GM23338 (cell line): Measurements from ENCODE around the gene CCL20. TPM values are rescaled to one million over a fixed set of nuclear protein-coding genes. Genes with fewer than 3 reads are reported as not detected.

Source experiments
- ATAC-seq: fragments of 200-7000 bp; cut with Tn5 transposase; 3 replicates; pipeline ENCODE4 v1.9.1; 2020
- DNase-seq: peaks from one replicate; pipeline ENCODE4 v3.0.0-alpha.2; 2015; ENCODE audit warnings: low spot score
- H2AFZ ChIP-seq: fragments of 200-600 bp; sonication (generic); 2 replicates; pipeline ENCODE4 v1.8.0; 2016; ENCODE audit warnings: antibody characterized with exemption, mild to moderate bottlenecking, moderate library complexity
- H3F3A ChIP-seq: fragments of 200-600 bp; sonication (generic); replicated peaks from 2 replicates; pipeline ENCODE4 v1.8.0; 2017; ENCODE audit warnings: antibody characterized with exemption, mixed run types, low read depth
- H3K27ac ChIP-seq: fragments of 200-600 bp; sonication (generic); 2 replicates; pipeline ENCODE4 v1.6.1; 2016; ENCODE audit warnings: low read depth
- H3K27me3 ChIP-seq: fragments of 200-600 bp; sonication (generic); 2 replicates; pipeline ENCODE4 v1.8.0; 2016; ENCODE audit warnings: mild to moderate bottlenecking, mixed run types, moderate library complexity; ENCODE audit not compliant: insufficient read depth
- H3K36me3 ChIP-seq: fragments of 200-600 bp; sonication (generic); 2 replicates; pipeline ENCODE4 v1.8.0; 2016; ENCODE audit warnings: mild to moderate bottlenecking; ENCODE audit not compliant: insufficient read depth
- H3K4me1 ChIP-seq: fragments of 200-600 bp; sonication (generic); 2 replicates; pipeline ENCODE4 v1.8.0; 2016; ENCODE audit warnings: mild to moderate bottlenecking, moderate library complexity; ENCODE audit not compliant: insufficient read depth
- H3K4me2 ChIP-seq: fragments of 200-600 bp; sonication (generic); 2 replicates; pipeline ENCODE4 v1.7.1; 2017; ENCODE audit warnings: mixed run types
- H3K4me3 ChIP-seq: fragments of 200-600 bp; sonication (generic); 2 replicates; pipeline ENCODE4 v1.6.1; 2016; ENCODE audit warnings: mixed run types
- H3K79me2 ChIP-seq: fragments of 200-600 bp; sonication (generic); replicated peaks from 2 replicates; pipeline ENCODE4 v1.8.0; 2017; ENCODE audit warnings: mild to moderate bottlenecking; ENCODE audit not compliant: insufficient read depth
- H3K9me2 ChIP-seq: fragments of 200-600 bp; sonication (generic); 2 replicates; pipeline ENCODE4 v1.8.0; 2017; ENCODE audit not compliant: insufficient read depth
- H4K20me1 ChIP-seq: fragments of 200-600 bp; sonication (generic); replicated peaks from 2 replicates; pipeline ENCODE4 v1.8.0; 2017; ENCODE audit warnings: mild to moderate bottlenecking; ENCODE audit not compliant: insufficient read depth
- H3K27ac Mint-ChIP-seq: 2 replicates; pipeline ENCODE4 v1.8.0; 2020; ENCODE audit warnings: inconsistent platforms, mild to moderate bottlenecking, moderate library complexity, mixed read lengths
- H3K27me3 Mint-ChIP-seq: 3 replicates; pipeline ENCODE4 v1.8.0; 2022; ENCODE audit warnings: low read depth, mild to moderate bottlenecking, moderate library complexity, mixed read lengths, inconsistent platforms; ENCODE audit not compliant: insufficient read depth, poor library complexity
- H3K36me3 Mint-ChIP-seq: 3 replicates; pipeline ENCODE4 v1.8.0; 2021; ENCODE audit warnings: low read depth, mild to moderate bottlenecking, inconsistent platforms, moderate library complexity, mixed read lengths
- H3K4me1 Mint-ChIP-seq: 3 replicates; pipeline ENCODE4 v1.8.0; 2020; ENCODE audit warnings: mild to moderate bottlenecking, inconsistent platforms, mixed read lengths
- H3K4me3 Mint-ChIP-seq: 3 replicates; pipeline ENCODE4 v1.8.0; 2021; ENCODE audit warnings: moderate library complexity, mild to moderate bottlenecking, inconsistent platforms, mixed read lengths
- H3K9me3 Mint-ChIP-seq: 3 replicates; pipeline ENCODE4 v1.8.0; 2020; ENCODE audit warnings: moderate library complexity, mild to moderate bottlenecking, inconsistent platforms, mixed read lengths
- CREB1 ChIP-seq: fragments of 250-450 bp; sonication (Bioruptor Pico); IDR thresholded peaks from 2 replicates; pipeline ENCODE4 v1.5.0; 2020; ENCODE audit warnings: low read depth, mild to moderate bottlenecking, moderate library complexity
- EZH2 ChIP-seq: fragments of 200-600 bp; sonication (generic); IDR thresholded peaks from one replicate; pipeline ENCODE4 v1.8.0; 2017; ENCODE audit warnings: antibody characterized with exemption, mild to moderate bottlenecking, low read depth; ENCODE audit not compliant: unreplicated experiment
- EZH2phosphoT487 ChIP-seq: fragments of 200-600 bp; sonication (generic); IDR thresholded peaks from one replicate; pipeline ENCODE4 v1.8.1; 2018; ENCODE audit warnings: antibody characterized with exemption; ENCODE audit not compliant: unreplicated experiment
- JUNB ChIP-seq: IDR thresholded peaks from one replicate; pipeline ENCODE4 v1.6.1; 2016; ENCODE audit warnings: antibody characterized with exemption; ENCODE audit not compliant: unreplicated experiment
- NANOG ChIP-seq: IDR thresholded peaks from 2 replicates; pipeline ENCODE4 v1.6.1; 2016; ENCODE audit warnings: antibody characterized with exemption, borderline replicate concordance
- POLR2AphosphoS5 ChIP-seq: IDR thresholded peaks from 2 replicates; pipeline ENCODE4 v1.6.1; 2016; ENCODE audit warnings: antibody characterized with exemption, low read depth
- polyA plus RNA-seq: library from polyadenylated mRNA; unstranded; fragments of >200 nt; fragmentation: Nextera tagmentation; extraction: Ambion mirVana; gene quantifications from 2 replicates; pipeline ENCODE4 v1.2.1, GENCODE V29; 2016
- total RNA-seq: library from RNA; depleted of rRNA; stranded (reverse); fragments of >200 nt; shearing (Covaris generic); gene quantifications from 2 replicates; pipeline ENCODE4 v1.2.3, GENCODE V29; 2014
- TF ChIP-seq, protein P1 (sequence below): fragments of 250-450 bp; sonication (Bioruptor Pico); IDR thresholded peaks from 2 replicates; pipeline ENCODE4 v1.5.0; 2020; ENCODE audit warnings: mild to moderate bottlenecking, moderate library complexity
- TF ChIP-seq, protein P2 (sequence below), 2 experiments: fragments of 200-600 bp in 1 of 2; sonication (generic) in 1 of 2; conservative IDR thresholded peaks; 2 replicates each; pipeline versions ENCODE4 v1.5.1 to v1.6.1; 2016 to 2017; ENCODE audit warnings: antibody characterized with exemption in 2 of 2, low read depth in 2 of 2, mild to moderate bottlenecking in 2 of 2, moderate library complexity in 1 of 2
- TF ChIP-seq, protein P3 (sequence below): IDR thresholded peaks from one replicate; pipeline ENCODE4 v1.6.1; 2018; ENCODE audit warnings: antibody characterized with exemption; ENCODE audit not compliant: unreplicated experiment

The CCL20 gene
- total and polyA plus RNA-seq, 2 experiments from 2014 or later, result not detected

DNA sequence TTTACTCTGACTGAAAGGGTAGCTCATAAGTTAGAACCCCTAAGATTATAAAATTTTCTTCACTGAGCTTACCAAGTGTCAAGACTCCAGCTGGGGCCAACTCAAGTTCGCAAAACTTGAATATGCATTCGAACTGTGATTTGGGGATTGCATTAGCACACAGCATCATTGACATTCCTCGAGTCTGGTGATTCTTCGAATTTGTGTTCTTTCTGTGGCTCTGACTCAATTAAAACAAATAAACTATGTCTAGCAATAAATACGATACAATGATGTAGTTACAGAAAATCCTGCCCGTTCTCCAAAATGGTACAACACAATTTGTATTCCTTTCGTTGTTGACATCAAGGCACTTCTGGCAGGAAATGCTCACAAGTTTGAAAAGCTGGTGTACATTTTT is 11.1 kb downstream of the CCL20 start (continued):
- TF ChIP-seq, protein P1, sequence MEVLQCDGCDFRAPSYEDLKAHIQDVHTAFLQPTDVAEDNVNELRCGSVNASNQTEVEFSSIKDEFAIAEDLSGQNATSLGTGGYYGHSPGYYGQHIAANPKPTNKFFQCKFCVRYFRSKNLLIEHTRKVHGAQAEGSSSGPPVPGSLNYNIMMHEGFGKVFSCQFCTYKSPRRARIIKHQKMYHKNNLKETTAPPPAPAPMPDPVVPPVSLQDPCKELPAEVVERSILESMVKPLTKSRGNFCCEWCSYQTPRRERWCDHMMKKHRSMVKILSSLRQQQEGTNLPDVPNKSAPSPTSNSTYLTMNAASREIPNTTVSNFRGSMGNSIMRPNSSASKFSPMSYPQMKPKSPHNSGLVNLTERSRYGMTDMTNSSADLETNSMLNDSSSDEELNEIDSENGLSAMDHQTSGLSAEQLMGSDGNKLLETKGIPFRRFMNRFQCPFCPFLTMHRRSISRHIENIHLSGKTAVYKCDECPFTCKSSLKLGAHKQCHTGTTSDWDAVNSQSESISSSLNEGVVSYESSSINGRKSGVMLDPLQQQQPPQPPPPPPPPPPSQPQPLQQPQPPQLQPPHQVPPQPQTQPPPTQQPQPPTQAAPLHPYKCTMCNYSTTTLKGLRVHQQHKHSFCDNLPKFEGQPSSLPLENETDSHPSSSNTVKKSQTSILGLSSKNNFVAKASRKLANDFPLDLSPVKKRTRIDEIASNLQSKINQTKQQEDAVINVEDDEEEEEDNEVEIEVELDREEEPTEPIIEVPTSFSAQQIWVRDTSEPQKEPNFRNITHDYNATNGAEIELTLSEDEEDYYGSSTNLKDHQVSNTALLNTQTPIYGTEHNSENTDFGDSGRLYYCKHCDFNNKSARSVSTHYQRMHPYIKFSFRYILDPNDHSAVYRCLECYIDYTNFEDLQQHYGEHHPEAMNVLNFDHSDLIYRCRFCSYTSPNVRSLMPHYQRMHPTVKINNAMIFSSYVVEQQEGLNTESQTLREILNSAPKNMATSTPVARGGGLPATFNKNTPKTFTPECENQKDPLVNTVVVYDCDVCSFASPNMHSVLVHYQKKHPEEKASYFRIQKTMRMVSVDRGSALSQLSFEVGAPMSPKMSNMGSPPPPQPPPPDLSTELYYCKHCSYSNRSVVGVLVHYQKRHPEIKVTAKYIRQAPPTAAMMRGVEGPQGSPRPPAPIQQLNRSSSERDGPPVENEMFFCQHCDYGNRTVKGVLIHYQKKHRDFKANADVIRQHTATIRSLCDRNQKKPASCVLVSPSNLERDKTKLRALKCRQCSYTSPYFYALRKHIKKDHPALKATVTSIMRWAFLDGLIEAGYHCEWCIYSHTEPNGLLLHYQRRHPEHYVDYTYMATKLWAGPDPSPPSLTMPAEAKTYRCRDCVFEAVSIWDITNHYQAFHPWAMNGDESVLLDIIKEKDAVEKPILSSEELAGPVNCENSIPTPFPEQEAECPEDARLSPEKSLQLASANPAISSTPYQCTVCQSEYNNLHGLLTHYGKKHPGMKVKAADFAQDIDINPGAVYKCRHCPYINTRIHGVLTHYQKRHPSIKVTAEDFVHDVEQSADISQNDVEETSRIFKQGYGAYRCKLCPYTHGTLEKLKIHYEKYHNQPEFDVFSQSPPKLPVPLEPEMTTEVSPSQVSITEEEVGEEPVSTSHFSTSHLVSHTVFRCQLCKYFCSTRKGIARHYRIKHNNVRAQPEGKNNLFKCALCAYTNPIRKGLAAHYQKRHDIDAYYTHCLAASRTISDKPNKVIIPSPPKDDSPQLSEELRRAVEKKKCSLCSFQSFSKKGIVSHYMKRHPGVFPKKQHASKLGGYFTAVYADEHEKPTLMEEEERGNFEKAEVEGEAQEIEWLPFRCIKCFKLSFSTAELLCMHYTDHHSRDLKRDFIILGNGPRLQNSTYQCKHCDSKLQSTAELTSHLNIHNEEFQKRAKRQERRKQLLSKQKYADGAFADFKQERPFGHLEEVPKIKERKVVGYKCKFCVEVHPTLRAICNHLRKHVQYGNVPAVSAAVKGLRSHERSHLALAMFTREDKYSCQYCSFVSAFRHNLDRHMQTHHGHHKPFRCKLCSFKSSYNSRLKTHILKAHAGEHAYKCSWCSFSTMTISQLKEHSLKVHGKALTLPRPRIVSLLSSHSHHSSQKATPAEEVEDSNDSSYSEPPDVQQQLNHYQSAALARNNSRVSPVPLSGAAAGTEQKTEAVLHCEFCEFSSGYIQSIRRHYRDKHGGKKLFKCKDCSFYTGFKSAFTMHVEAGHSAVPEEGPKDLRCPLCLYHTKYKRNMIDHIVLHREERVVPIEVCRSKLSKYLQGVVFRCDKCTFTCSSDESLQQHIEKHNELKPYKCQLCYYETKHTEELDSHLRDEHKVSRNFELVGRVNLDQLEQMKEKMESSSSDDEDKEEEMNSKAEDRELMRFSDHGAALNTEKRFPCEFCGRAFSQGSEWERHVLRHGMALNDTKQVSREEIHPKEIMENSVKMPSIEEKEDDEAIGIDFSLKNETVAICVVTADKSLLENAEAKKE (CRISPR knock-in tag), result no peak

DNA sequence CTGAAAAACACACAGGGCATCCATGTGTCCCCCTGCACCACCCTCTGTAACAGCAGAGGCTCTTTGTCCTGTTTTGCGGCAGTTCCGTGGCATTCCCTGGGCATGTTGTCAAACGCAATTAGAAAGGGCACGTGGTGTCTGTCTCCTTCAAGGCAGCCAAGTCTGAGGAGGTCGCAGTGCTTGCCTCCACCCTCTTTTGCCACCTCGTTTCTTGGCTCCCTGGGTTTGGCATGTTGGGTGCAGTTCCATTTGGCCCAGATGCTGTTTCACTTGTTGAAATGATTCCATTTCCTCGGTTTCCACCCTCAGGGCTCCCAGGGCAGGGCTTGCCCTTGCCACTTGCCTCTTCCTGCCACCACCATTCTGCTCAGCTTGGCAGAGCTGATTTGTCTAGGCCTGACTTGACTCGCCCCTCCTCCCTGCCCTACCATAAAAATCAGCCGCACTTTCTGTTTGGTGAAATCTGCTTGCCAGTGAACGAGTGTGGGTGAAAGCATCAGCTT is 12.4 kb downstream of the CCL20 start:
- H2AFZ ChIP-seq, result peak overlapping the region; percentile 72; the same call in 1 of the 2 replicates
- H3K4me2 ChIP-seq, result no peak overlapping the region
- no peaks in the 10 kb centered on the region for H3F3A ChIP-seq
- H3K27me3 ChIP-seq, result no peaks in the 10 kb centered on the region
- H3K36me3 ChIP-seq, result no peaks in the 10 kb centered on the region
- Mint-ChIP-seq H3K4me3 (no peak overlapping the region), H3K4me1 (no peaks in the 10 kb centered on the region), H3K36me3 (no peaks in the 10 kb centered on the region), H3K9me3 (no peaks in the 10 kb centered on the region; the same call in 2 of the 3 replicates), H3K27ac (no peak overlapping the region), H3K27me3 (no peaks in the 10 kb centered on the region)
- no peak overlapping the region for H3K4me3 ChIP-seq
- no peak for ATAC-seq
- H3K4me1 ChIP-seq, result no peaks in the 10 kb centered on the region
- H3K79me2 ChIP-seq, result no peaks in the 10 kb centered on the region
- no peak for DNase-seq
- 0 out of 2 replicates have a peak, but pooled peaks cover 4% of the 10 kb centered on the region for H3K9me2 ChIP-seq
- no peak overlapping the region for H3K27ac ChIP-seq
- H4K20me1 ChIP-seq, result no peaks in the 10 kb centered on the region; the same call in 1 of the 2 replicates
- TF ChIP-seq EZH2 (no peak), CREB1 (CRISPR knock-in tag) (no peak), EZH2phosphoT487 (no peak), NANOG (no peak), JUNB (no peak), POLR2AphosphoS5 (no peak)
- TF ChIP-seq, protein P2, sequence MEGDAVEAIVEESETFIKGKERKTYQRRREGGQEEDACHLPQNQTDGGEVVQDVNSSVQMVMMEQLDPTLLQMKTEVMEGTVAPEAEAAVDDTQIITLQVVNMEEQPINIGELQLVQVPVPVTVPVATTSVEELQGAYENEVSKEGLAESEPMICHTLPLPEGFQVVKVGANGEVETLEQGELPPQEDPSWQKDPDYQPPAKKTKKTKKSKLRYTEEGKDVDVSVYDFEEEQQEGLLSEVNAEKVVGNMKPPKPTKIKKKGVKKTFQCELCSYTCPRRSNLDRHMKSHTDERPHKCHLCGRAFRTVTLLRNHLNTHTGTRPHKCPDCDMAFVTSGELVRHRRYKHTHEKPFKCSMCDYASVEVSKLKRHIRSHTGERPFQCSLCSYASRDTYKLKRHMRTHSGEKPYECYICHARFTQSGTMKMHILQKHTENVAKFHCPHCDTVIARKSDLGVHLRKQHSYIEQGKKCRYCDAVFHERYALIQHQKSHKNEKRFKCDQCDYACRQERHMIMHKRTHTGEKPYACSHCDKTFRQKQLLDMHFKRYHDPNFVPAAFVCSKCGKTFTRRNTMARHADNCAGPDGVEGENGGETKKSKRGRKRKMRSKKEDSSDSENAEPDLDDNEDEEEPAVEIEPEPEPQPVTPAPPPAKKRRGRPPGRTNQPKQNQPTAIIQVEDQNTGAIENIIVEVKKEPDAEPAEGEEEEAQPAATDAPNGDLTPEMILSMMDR (conservative IDR thresholded peaks at IDR 0.05; ENCODE audit: low read depth in 2 of 2), result no peak
- TF ChIP-seq, protein P3, sequence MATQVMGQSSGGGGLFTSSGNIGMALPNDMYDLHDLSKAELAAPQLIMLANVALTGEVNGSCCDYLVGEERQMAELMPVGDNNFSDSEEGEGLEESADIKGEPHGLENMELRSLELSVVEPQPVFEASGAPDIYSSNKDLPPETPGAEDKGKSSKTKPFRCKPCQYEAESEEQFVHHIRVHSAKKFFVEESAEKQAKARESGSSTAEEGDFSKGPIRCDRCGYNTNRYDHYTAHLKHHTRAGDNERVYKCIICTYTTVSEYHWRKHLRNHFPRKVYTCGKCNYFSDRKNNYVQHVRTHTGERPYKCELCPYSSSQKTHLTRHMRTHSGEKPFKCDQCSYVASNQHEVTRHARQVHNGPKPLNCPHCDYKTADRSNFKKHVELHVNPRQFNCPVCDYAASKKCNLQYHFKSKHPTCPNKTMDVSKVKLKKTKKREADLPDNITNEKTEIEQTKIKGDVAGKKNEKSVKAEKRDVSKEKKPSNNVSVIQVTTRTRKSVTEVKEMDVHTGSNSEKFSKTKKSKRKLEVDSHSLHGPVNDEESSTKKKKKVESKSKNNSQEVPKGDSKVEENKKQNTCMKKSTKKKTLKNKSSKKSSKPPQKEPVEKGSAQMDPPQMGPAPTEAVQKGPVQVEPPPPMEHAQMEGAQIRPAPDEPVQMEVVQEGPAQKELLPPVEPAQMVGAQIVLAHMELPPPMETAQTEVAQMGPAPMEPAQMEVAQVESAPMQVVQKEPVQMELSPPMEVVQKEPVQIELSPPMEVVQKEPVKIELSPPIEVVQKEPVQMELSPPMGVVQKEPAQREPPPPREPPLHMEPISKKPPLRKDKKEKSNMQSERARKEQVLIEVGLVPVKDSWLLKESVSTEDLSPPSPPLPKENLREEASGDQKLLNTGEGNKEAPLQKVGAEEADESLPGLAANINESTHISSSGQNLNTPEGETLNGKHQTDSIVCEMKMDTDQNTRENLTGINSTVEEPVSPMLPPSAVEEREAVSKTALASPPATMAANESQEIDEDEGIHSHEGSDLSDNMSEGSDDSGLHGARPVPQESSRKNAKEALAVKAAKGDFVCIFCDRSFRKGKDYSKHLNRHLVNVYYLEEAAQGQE, result no peak
